Chondrocyte (in vitro differentiated cells): ENCODE data around the gene MICAL3. TPM values are rescaled to one million over a fixed set of nuclear protein-coding genes. Genes with fewer than 3 reads are reported as not detected.

Experiments used
- DNase-seq: peaks from one replicate; pipeline ENCODE4 v3.0.0; 2021; ENCODE audit warnings: mixed read lengths, low spot score
- H3K27ac Mint-ChIP-seq: one replicate; pipeline ENCODE4 v1.8.0; 2021; ENCODE audit warnings: mild to moderate bottlenecking, moderate library complexity, mixed read lengths; ENCODE audit not compliant: unreplicated experiment
- H3K27me3 Mint-ChIP-seq: 2 replicates; pipeline ENCODE4 v1.8.0; 2021; ENCODE audit warnings: low read depth, mixed read lengths
- H3K36me3 Mint-ChIP-seq: 2 replicates; pipeline ENCODE4 v1.8.0; 2021; ENCODE audit warnings: low read depth, mixed read lengths
- H3K4me1 Mint-ChIP-seq: 2 replicates; pipeline ENCODE4 v1.8.0; 2021; ENCODE audit warnings: low read depth, mild to moderate bottlenecking, mixed read lengths
- H3K4me3 Mint-ChIP-seq: one replicate; pipeline ENCODE4 v1.8.0; 2021; ENCODE audit warnings: mild to moderate bottlenecking, moderate library complexity, mixed read lengths; ENCODE audit not compliant: unreplicated experiment
- H3K9me3 Mint-ChIP-seq: 2 replicates; pipeline ENCODE4 v1.8.0; 2021; ENCODE audit warnings: low read depth, mixed read lengths
- total RNA-seq: library from RNA; stranded (reverse); gene quantifications from 3 replicates; pipeline ENCODE4 v1.2.1, GENCODE V29; 2021
- TF ChIP-seq, protein P1 (sequence below): fragments of 200-600 bp; sonication (generic); IDR thresholded peaks from 2 replicates; pipeline ENCODE4 v1.5.0; 2021; ENCODE audit warnings: antibody characterized with exemption, mild to moderate bottlenecking, moderate library complexity

Gene MICAL3
- total RNA-seq, 1 donor from 2014 or later = 68.2 TPM

DNA sequence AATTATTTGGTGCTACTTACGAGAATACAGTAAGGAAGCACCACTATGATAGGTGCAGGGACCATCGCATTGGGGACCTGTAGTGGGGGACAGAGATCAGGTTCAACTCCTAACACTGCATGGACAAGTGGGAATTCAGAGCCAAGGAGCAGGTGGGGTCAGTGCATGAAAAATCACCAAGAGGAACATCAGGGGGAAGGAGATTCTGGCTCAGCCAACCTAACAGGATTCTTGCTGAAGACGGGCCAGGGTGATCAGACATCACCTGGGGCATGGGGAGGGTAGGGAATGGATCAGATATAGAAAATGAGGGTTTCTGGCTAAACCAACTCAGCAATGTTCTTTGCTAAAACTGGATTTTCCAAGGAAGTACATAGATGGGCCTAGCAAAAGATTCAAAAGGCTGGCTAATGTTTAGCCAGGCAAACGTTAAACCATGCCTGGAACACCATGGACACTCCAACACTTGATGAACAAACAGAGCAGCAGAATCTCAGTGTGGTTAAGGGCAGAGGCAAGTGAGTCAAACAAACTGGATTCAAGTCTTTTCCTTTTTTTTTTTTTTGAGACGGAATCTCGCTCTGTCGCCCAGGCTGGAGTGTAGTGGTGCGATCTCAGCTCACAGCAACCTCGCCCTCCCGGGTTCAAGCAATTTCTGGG is 70.0 kb downstream of the MICAL3 start:
- Mint-ChIP-seq H3K4me1 (peaks cover 34% of the 10 kb centered on the region), H3K9me3 (no peaks in the 10 kb centered on the region), H3K27ac (peak overlapping the region; percentile 12), H3K36me3 (peaks cover 3% of the 10 kb centered on the region), H3K4me3 (no peak overlapping the region), H3K27me3 (no peaks in the 10 kb centered on the region)
- DNase-seq = no peak
- TF ChIP-seq, protein P1, sequence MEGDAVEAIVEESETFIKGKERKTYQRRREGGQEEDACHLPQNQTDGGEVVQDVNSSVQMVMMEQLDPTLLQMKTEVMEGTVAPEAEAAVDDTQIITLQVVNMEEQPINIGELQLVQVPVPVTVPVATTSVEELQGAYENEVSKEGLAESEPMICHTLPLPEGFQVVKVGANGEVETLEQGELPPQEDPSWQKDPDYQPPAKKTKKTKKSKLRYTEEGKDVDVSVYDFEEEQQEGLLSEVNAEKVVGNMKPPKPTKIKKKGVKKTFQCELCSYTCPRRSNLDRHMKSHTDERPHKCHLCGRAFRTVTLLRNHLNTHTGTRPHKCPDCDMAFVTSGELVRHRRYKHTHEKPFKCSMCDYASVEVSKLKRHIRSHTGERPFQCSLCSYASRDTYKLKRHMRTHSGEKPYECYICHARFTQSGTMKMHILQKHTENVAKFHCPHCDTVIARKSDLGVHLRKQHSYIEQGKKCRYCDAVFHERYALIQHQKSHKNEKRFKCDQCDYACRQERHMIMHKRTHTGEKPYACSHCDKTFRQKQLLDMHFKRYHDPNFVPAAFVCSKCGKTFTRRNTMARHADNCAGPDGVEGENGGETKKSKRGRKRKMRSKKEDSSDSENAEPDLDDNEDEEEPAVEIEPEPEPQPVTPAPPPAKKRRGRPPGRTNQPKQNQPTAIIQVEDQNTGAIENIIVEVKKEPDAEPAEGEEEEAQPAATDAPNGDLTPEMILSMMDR = no peak

DNA sequence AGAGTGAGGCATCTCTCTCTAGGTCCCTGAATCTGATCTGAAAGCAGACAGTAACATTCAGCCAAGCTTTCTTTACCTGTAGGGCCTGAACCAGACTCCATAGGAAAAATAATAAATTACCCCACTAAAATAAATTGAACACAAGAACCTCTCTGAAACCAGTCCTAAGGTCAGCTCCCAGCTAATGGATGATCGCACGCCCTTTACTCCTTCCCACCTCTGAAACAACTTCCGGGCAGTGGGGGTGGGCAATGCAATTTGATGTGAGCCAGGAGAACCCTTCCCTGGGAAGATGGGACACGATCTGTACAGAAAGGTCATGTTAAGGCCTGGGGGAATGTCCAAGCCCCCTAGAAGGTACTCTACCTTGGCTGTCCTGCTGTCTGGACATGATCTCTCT is 71.2 kb downstream of the MICAL3 start:
- Mint-ChIP-seq H3K27me3 (no peaks in the 10 kb centered on the region), H3K27ac (no peak overlapping the region), H3K4me1 (peaks cover 35% of the 10 kb centered on the region), H3K4me3 (no peak overlapping the region), H3K36me3 (peaks cover 3% of the 10 kb centered on the region), H3K9me3 (no peaks in the 10 kb centered on the region)
- DNase-seq = no peak
- TF ChIP-seq, protein P1 = no peak

DNA sequence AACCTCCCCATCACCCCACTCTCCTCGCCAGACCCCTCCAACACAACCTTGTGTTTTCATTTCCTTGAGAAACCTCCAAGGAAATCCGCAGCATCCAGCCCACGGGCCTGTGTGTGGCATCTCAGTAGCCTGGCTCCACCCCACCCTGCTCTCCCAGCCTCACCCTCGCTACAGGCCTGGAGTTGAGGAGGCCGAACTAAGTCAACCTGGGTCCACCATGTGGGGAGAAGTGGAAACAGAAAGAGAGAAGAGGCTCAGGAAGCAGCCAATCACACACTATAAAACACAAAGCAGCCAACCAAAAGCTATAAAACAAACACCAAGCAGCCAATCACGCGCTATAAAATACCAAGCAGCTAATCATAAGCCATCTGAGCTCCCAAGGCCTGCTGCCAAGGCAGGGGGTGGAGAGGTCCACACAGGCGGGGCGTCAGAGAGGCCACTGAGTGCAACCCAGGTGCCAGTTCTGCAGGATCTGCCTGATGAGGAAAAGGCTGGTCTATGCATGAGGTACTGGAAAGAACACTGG is 72.0 kb downstream of the MICAL3 start:
- no peak overlapping the region for H3K4me3 Mint-ChIP-seq
- H3K4me1 Mint-ChIP-seq = peaks cover 39% of the 10 kb centered on the region
- DNase-seq = no peak
- H3K36me3 Mint-ChIP-seq = peaks cover 3% of the 10 kb centered on the region
- H3K9me3 Mint-ChIP-seq = no peaks in the 10 kb centered on the region
- no peak overlapping the region for H3K27ac Mint-ChIP-seq
- TF ChIP-seq, protein P1 = no peak
- H3K27me3 Mint-ChIP-seq = no peaks in the 10 kb centered on the region

DNA sequence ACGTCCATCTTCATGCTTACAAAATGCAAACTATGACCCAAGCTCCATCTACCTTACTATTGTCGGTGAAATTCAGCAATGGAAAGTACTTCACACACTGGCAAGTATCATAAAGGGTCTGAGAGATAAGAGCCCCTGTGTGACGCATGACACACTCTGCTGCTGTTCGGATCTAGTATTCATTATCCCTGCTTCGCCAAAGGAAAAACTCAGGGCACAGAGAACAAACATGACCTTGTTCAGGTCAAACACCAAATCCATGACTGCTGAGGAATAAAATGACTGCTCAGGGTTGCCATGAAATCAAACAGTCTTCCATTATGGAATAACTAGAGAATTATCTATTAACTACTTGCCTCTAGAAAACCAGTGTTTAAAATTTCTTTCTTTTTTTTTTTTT is 73.0 kb downstream of the MICAL3 start:
- H3K27ac Mint-ChIP-seq = peak overlapping the region; percentile 83
- H3K27me3 Mint-ChIP-seq = no peaks in the 10 kb centered on the region
- H3K4me1 Mint-ChIP-seq = peaks cover 49% of the 10 kb centered on the region
- DNase-seq = no peak
- H3K36me3 Mint-ChIP-seq = peaks cover 3% of the 10 kb centered on the region
- H3K4me3 Mint-ChIP-seq = no peak overlapping the region
- H3K9me3 Mint-ChIP-seq = no peaks in the 10 kb centered on the region
- TF ChIP-seq, protein P1 = no peak

DNA sequence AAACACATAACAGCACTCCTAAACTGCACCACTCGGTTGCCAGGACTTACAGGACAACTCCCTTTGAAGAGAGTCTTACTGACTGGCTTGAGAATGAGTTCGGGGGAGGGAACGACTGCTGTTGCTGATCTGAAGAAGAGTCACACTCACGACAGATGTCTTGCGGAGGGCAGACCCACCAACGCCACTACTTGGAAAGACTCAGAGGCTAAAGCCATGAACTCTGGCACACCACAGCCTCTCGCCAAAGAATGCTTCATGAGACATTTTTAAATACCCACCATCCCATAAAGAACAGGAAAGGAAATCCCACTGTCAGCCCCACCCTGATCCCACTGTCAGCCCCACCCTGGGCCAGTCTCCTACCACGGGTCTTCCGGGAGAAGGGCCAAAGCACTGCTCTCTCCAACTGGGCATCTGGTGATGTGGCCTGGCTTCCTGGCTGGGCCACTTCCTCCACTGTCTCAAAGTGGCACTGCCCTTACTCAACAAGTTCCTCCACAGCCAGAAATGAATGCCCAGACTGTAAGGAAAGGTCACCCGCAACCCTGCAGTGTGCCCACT is 73.6 kb downstream of the MICAL3 start:
- no peaks in the 10 kb centered on the region for H3K27me3 Mint-ChIP-seq
- TF ChIP-seq, protein P1 = no peak
- H3K4me3 Mint-ChIP-seq = no peak overlapping the region
- H3K9me3 Mint-ChIP-seq = no peaks in the 10 kb centered on the region
- H3K27ac Mint-ChIP-seq = peak overlapping the region; percentile 83
- no peak for DNase-seq
- peaks cover 52% of the 10 kb centered on the region for H3K4me1 Mint-ChIP-seq
- peaks cover 3% of the 10 kb centered on the region for H3K36me3 Mint-ChIP-seq
